Naive thymus-derived CD4-positive, alpha-beta T cell (primary cell): Measurements from ENCODE around the gene ABCC8. TPM values are rescaled to one million over a fixed set of nuclear protein-coding genes. Genes with fewer than 3 reads are reported as not detected.
A peak's percentile ranks its signal among the peaks of the same experiment; 100 is the strongest.

ENCODE experiments used
- ATAC-seq: fragments of 150-1000 bp; cut with Tn5 transposase; 2 replicates; pipeline ENCODE4 v1.10.0; 2021; ENCODE audit warnings: mild to moderate bottlenecking, moderate library complexity
- CTCF ChIA-PET: fragments of 350-600 bp; sonication (Branson Sonifier 250); formaldehyde crosslinking; loops from one replicate; lab custom pipeline; 2021; ENCODE audit warnings: antibody characterized with exemption; lab: Charles Lee
- POLR2A ChIA-PET: fragments of 350-600 bp; sonication (Branson Sonifier 250); formaldehyde crosslinking; loops from one replicate; lab custom pipeline; 2021; ENCODE audit warnings: antibody characterized with exemption, inconsistent platforms; lab: Charles Lee
- DNase-seq, 9 donors: peaks; one replicate each; pipeline versions ENCODE4 v3.0.0 to v3.0.0-alpha.2; 2020 to 2022; ENCODE audit warnings: mixed read lengths in 1 of 9
- H3K27ac ChIP-seq: one replicate; pipeline ENCODE4 v1.7.0; 2013; ENCODE audit warnings: mild to moderate bottlenecking, low read depth, low read length, moderate library complexity
- H3K27me3 ChIP-seq, 2 donors: one replicate each; pipeline ENCODE4 v1.7.0; 2013; ENCODE audit warnings: low read length in 2 of 2, mild to moderate bottlenecking in 2 of 2, moderate library complexity in 2 of 2; ENCODE audit not compliant: control insufficient read depth in 2 of 2, insufficient read depth in 2 of 2
- H3K36me3 ChIP-seq, 3 experiments: 1 replicate in 2 of 3; 2 replicates in 1 of 3; pipeline ENCODE4 v1.7.0; 2013; ENCODE audit warnings: low read length in 3 of 3, mild to moderate bottlenecking in 3 of 3, moderate library complexity in 1 of 3; ENCODE audit not compliant: insufficient read depth in 3 of 3, control insufficient read depth in 2 of 3
- H3K4me1 ChIP-seq, 2 donors: one replicate each; pipeline ENCODE4 v1.7.0; 2013; ENCODE audit warnings: low read length in 2 of 2, mild to moderate bottlenecking in 2 of 2, moderate library complexity in 1 of 2; ENCODE audit not compliant: control insufficient read depth in 2 of 2, insufficient read depth in 2 of 2
- H3K4me3 ChIP-seq: 2 replicates; pipeline ENCODE4 v1.7.0; 2013; ENCODE audit warnings: mild to moderate bottlenecking, low read length
- H3K9me3 ChIP-seq, 3 experiments: 1 replicate in 2 of 3; 2 replicates in 1 of 3; pipeline ENCODE4 v1.7.0; 2013; ENCODE audit warnings: low read length in 3 of 3; ENCODE audit not compliant: control insufficient read depth in 2 of 3
- H3K27ac Mint-ChIP-seq, 9 donors: one replicate each; pipeline ENCODE4 v1.8.0; 2020 to 2022; ENCODE audit warnings: mixed read lengths in 9 of 9, mild to moderate bottlenecking in 8 of 9, moderate library complexity in 5 of 9, inconsistent platforms in 2 of 9
- H3K27me3 Mint-ChIP-seq, 5 donors: one replicate each; pipeline ENCODE4 v1.8.0; 2021 to 2022; ENCODE audit warnings: mixed read lengths in 5 of 5, mild to moderate bottlenecking in 1 of 5
- H3K36me3 Mint-ChIP-seq, 5 donors: one replicate each; pipeline ENCODE4 v1.8.0; 2020 to 2022; ENCODE audit warnings: mixed read lengths in 5 of 5, mild to moderate bottlenecking in 3 of 5, inconsistent platforms in 1 of 5
- H3K4me1 Mint-ChIP-seq, 7 donors: one replicate each; pipeline ENCODE4 v1.8.0; 2020 to 2022; ENCODE audit warnings: mixed read lengths in 7 of 7, mild to moderate bottlenecking in 3 of 7, inconsistent platforms in 1 of 7
- H3K4me3 Mint-ChIP-seq, 10 donors: one replicate each; pipeline ENCODE4 v1.8.0; 2020 to 2022; ENCODE audit warnings: mild to moderate bottlenecking in 10 of 10, mixed read lengths in 10 of 10, moderate library complexity in 6 of 10, inconsistent platforms in 2 of 10
- H3K9me3 Mint-ChIP-seq, 11 donors: one replicate each; pipeline ENCODE4 v1.8.0; 2020 to 2022; ENCODE audit warnings: mixed read lengths in 11 of 11, mild to moderate bottlenecking in 4 of 11, inconsistent platforms in 1 of 11, moderate library complexity in 1 of 11
- intact Hi-C, 2 donors: fragments of 100-400 bp; cut with micrococcal nuclease; formaldehyde crosslinking; loops; one replicate each; pipeline ENCODE4 v1.15.1; 2023
- polyA plus RNA-seq, 2 donors: library from polyadenylated mRNA; unstranded; fragments of 300-500 nt; fragmentation: Illumina TruSeq; gene quantifications; one replicate each; pipeline ENCODE4 v1.2.3, GENCODE V29; 2021
- total RNA-seq, 6 experiments: library from RNA in 5 of 6; stranded (reverse) in 5 of 6; gene quantifications; 1 replicate in 5 of 6; 2 replicates in 1 of 6; pipeline ENCODE4 v1.2.3 and lab custom pipeline; 2021 to 2026

Gene ABCC8
- total and polyA plus RNA-seq, 7 experiments from 2014 or later: 0.36 TPM; not detected in 6

GRCh38 chr11:17379383-17380180 lies 97.1 kb downstream of the ABCC8 start:
- Mint-ChIP-seq H3K36me3 (peaks cover 0 to 7% (median 0%) of the 10 kb centered on the region in 5 donors), H3K4me1 (peaks cover 0 to 3% (median 0%) of the 10 kb centered on the region in 7 donors), H3K27me3 (peaks cover 0 to 5% (median 0%) of the 10 kb centered on the region in 5 donors), H3K9me3 (peaks cover 0 to 3% (median 0%) of the 10 kb centered on the region in 11 donors), H3K27ac (peak overlapping the region in 1 of 9 donors; percentile 8), H3K4me3 (no peak overlapping the region)
- Histone ChIP-seq H3K27me3 (no peaks in the 10 kb centered on the region), H3K4me3 (no peak overlapping the region), H3K9me3 (no peaks in the 10 kb centered on the region), H3K4me1 (no peaks in the 10 kb centered on the region), H3K27ac (no peak overlapping the region), H3K36me3 (no peaks in the 10 kb centered on the region)
- ChIA-PET POLR2A (no interaction called here), CTCF (interaction anchor here (0.6 to 1.5 kb wide), 5 partner anchors 9 to 165 kb away, joined by 3 to 4 read pairs (median 3); partner anchors contain the start of genes KCNJ11 and USH1C)
- intact Hi-C loops: loop anchor here in 1 of 2 donors (10.0 kb wide), 3 partner anchors 345 to 595 kb away; no protein-coding TSS in a partner anchor
- DNase-seq: no peak
- ATAC-seq: no peak

GRCh38 chr11:17378655-17379054 lies 98.0 kb downstream of the ABCC8 start:
- Mint-ChIP-seq H3K27me3 (peaks cover 0 to 5% (median 0%) of the 10 kb centered on the region in 5 donors), H3K9me3 (peaks cover 0 to 10% (median 0%) of the 10 kb centered on the region in 11 donors), H3K4me3 (no peak overlapping the region), H3K4me1 (peaks cover 0 to 3% (median 0%) of the 10 kb centered on the region in 7 donors), H3K27ac (no peak overlapping the region), H3K36me3 (peaks cover 0 to 9% (median 3%) of the 10 kb centered on the region in 5 donors)
- H3K27me3 ChIP-seq: no peaks in the 10 kb centered on the region
- no peaks in the 10 kb centered on the region for H3K4me1 ChIP-seq
- DNase-seq: no peak
- no peak for ATAC-seq
- peaks cover 0 to 2% (median 0%) of the 10 kb centered on the region in 3 experiments for H3K9me3 ChIP-seq
- CTCF ChIA-PET: interaction anchor here (0.9 to 1.5 kb wide), 2 partner anchors 11 to 126 kb away, joined by 4 read pairs; no protein-coding TSS in a partner anchor
- no peak overlapping the region for H3K27ac ChIP-seq
- H3K36me3 ChIP-seq: no peaks in the 10 kb centered on the region
- POLR2A ChIA-PET: no interaction called here
- no peak overlapping the region for H3K4me3 ChIP-seq
- intact Hi-C loops: no loop called here

- CTCF ChIA-PET: no interaction called here
- H3K27ac Mint-ChIP-seq: no peak overlapping the region
- POLR2A ChIA-PET: no interaction called here
These were observed 100.2 kb downstream of the ABCC8 start for GRCh38 chr11:17376493-17376892.

GRCh38 chr11:17375547-17375946 lies 101.1 kb downstream of the ABCC8 start:
- POLR2A ChIA-PET: no interaction called here
- no peak overlapping the region for H3K4me3 ChIP-seq
- no peak overlapping the region for H3K27ac ChIP-seq
- H3K36me3 ChIP-seq: no peaks in the 10 kb centered on the region
- H3K9me3 ChIP-seq: peaks cover 0 to 33% (median 4%) of the 10 kb centered on the region in 3 experiments
- intact Hi-C loops: no loop called here
- no peaks in the 10 kb centered on the region for H3K27me3 ChIP-seq
- no peaks in the 10 kb centered on the region for H3K4me1 ChIP-seq
- H3K27me3 Mint-ChIP-seq: peaks cover 0 to 3% (median 0%) of the 10 kb centered on the region in 5 donors
- peaks cover 22 to 31% (median 25%) of the 10 kb centered on the region in 5 donors for H3K36me3 Mint-ChIP-seq
- no peak overlapping the region for H3K27ac Mint-ChIP-seq
- ATAC-seq (no peak), DNase-seq (no peak)
- H3K4me1 Mint-ChIP-seq: no peaks in the 10 kb centered on the region
- CTCF ChIA-PET: interaction anchor here (1.4 kb wide), 1 partner anchor 8 kb away, joined by 8 read pairs; no protein-coding TSS in a partner anchor
- H3K9me3 Mint-ChIP-seq: peaks cover 8 to 41% (median 26%) of the 10 kb centered on the region in 11 donors
- no peak overlapping the region for H3K4me3 Mint-ChIP-seq

More at GRCh38 chr11:17376493-17376892, 100.2 kb downstream of the ABCC8 start:
- intact Hi-C loops: no loop called here
- Mint-ChIP-seq H3K36me3 (peaks cover 13 to 22% (median 16%) of the 10 kb centered on the region in 5 donors), H3K9me3 (peaks cover 0 to 31% (median 16%) of the 10 kb centered on the region in 11 donors), H3K4me3 (no peak overlapping the region), H3K4me1 (no peaks in the 10 kb centered on the region), H3K27me3 (peaks cover 0 to 5% (median 0%) of the 10 kb centered on the region in 5 donors)
- ATAC-seq: no peak
- Histone ChIP-seq H3K9me3 (peaks cover 0 to 23% (median under 1%) of the 10 kb centered on the region in 3 experiments), H3K4me1 (no peaks in the 10 kb centered on the region), H3K27ac (no peak overlapping the region), H3K27me3 (no peaks in the 10 kb centered on the region), H3K4me3 (no peak overlapping the region), H3K36me3 (no peaks in the 10 kb centered on the region)
- no peak for DNase-seq

GRCh38 chr11:17371614-17372013 lies 105.0 kb downstream of the ABCC8 start:
- intact Hi-C loops: no loop called here
- ChIA-PET POLR2A (no interaction called here), CTCF (no interaction called here)
- Histone ChIP-seq H3K27me3 (no peaks in the 10 kb centered on the region), H3K36me3 (peaks cover 0 to 6% (median 0%) of the 10 kb centered on the region in 3 experiments), H3K9me3 (peaks cover 0 to 45% (median 4%) of the 10 kb centered on the region in 3 experiments), H3K27ac (no peak overlapping the region), H3K4me3 (no peak overlapping the region), H3K4me1 (no peaks in the 10 kb centered on the region)
- DNase-seq (no peak), ATAC-seq (no peak)
- Mint-ChIP-seq H3K4me3 (no peak overlapping the region), H3K4me1 (peaks cover 0 to 10% (median 0%) of the 10 kb centered on the region in 7 donors), H3K9me3 (peaks cover 8 to 66% (median 44%) of the 10 kb centered on the region in 11 donors), H3K27ac (no peak overlapping the region), H3K27me3 (no peaks in the 10 kb centered on the region), H3K36me3 (peaks cover 39 to 58% (median 51%) of the 10 kb centered on the region in 5 donors)

GRCh38 chr11:17369684-17370243 lies 106.9 kb downstream of the ABCC8 start:
- peaks cover 0 to 5% (median 0%) of the 10 kb centered on the region in 5 donors for H3K27me3 Mint-ChIP-seq
- peaks cover 0 to 10% (median 0%) of the 10 kb centered on the region in 7 donors for H3K4me1 Mint-ChIP-seq
- no peak overlapping the region for H3K27ac Mint-ChIP-seq
- H3K4me3 Mint-ChIP-seq: no peak overlapping the region
- ChIA-PET CTCF (no interaction called here), POLR2A (no interaction called here)
- no peak for ATAC-seq
- Histone ChIP-seq H3K27me3 (no peaks in the 10 kb centered on the region), H3K36me3 (peaks cover 0 to 6% (median 0%) of the 10 kb centered on the region in 3 experiments), H3K9me3 (peaks cover 0 to 45% (median 4%) of the 10 kb centered on the region in 3 experiments), H3K4me3 (no peak overlapping the region), H3K4me1 (no peaks in the 10 kb centered on the region), H3K27ac (no peak overlapping the region)
- no peak for DNase-seq
- peaks cover 8 to 66% (median 43%) of the 10 kb centered on the region in 11 donors for H3K9me3 Mint-ChIP-seq
- H3K36me3 Mint-ChIP-seq: peaks cover 39 to 58% (median 52%) of the 10 kb centered on the region in 5 donors
- intact Hi-C loops: no loop called here
